ENCODE results near the gene CDK18.
A peak's percentile ranks its signal among the peaks of the same experiment; 100 is the strongest.

The CDK18 gene

GRCh38 chr1:205581321-205581980, 77.0 kb downstream of the CDK18 start:
- ChIA-PET CTCF (interaction anchor here (1.4 to 2.7 kb wide), 2 partner anchors 10 to 77 kb away, joined by 4 to 12 read pairs; no protein-coding TSS in a partner anchor), POLR2A (no interaction called here)
- H3K4me3 ChIP-seq (ENCODE audit: low read depth, low read length) = no peak overlapping the region
- no peak overlapping the region for H3K27ac ChIP-seq (ENCODE audit: extremely low read depth, low read depth, low read length)
- TF ChIP-seq ZNF777 (tag by site-specific recombination; IDR thresholded peaks at IDR 0.05; ENCODE audit: borderline replicate concordance) = no peak
- TF ChIP-seq ZIC2 (tag by site-specific recombination; IDR thresholded peaks at IDR 0.05) = 0 out of 2 replicates have a peak, but pooled peaks have one; percentile 19
- no peaks in the 10 kb centered on the region for H3K9me3 ChIP-seq (ENCODE audit: control insufficient read depth, insufficient read depth, low read depth, low read length)
- no peaks in the 10 kb centered on the region for H3K4me1 ChIP-seq (ENCODE audit: control insufficient read depth, insufficient read depth, low read length)
- H3K36me3 ChIP-seq (ENCODE audit: control insufficient read depth in 2 of 2, insufficient read depth in 1 of 2, low read length in 2 of 2) = no peaks in the 10 kb centered on the region

- TF ChIP-seq ZNF544 (tag by site-specific recombination; IDR thresholded peaks at IDR 0.05) (no peak), ZNF549 (tag by site-specific recombination; IDR thresholded peaks at IDR 0.05) (no peak), ZNF350 (tag by site-specific recombination; IDR thresholded peaks at IDR 0.05) (no peak), ZBTB49 (tag by site-specific recombination; IDR thresholded peaks at IDR 0.05; ENCODE audit: low read depth) (no peak), SCRT1 (tag by site-specific recombination; IDR thresholded peaks at IDR 0.05; ENCODE audit: borderline replicate concordance) (no peak), ZNF514 (tag by site-specific recombination; IDR thresholded peaks at IDR 0.05) (no peak), GLIS2 (tag by site-specific recombination; IDR thresholded peaks at IDR 0.05) (no peak), WT1 (tag by site-specific recombination; IDR thresholded peaks at IDR 0.05) (no peak), ZNF16 (tag by site-specific recombination; IDR thresholded peaks at IDR 0.05; ENCODE audit: low read depth) (no peak), ZSCAN30 (tag by site-specific recombination; IDR thresholded peaks at IDR 0.05) (no peak), ZBTB8A (tag by site-specific recombination; IDR thresholded peaks at IDR 0.05) (no peak), SP3 (tag by site-specific recombination; IDR thresholded peaks at IDR 0.05) (no peak), ZNF362 (tag by site-specific recombination; IDR thresholded peaks at IDR 0.05) (no peak), ZNF202 (tag by site-specific recombination; IDR thresholded peaks at IDR 0.05; ENCODE audit: borderline replicate concordance) (no peak), ZNF416 (tag by site-specific recombination; IDR thresholded peaks at IDR 0.05) (no peak), ZNF211 (tag by site-specific recombination; IDR thresholded peaks at IDR 0.05; ENCODE audit: low read depth) (no peak), PRDM4 (tag by site-specific recombination; IDR thresholded peaks at IDR 0.05) (no peak), GLI2 (tag by site-specific recombination; IDR thresholded peaks at IDR 0.05; ENCODE audit: borderline replicate concordance, low read depth) (no peak), ZNF266 (tag by site-specific recombination; IDR thresholded peaks at IDR 0.05; ENCODE audit: low read depth) (no peak), MYNN (tag by site-specific recombination; IDR thresholded peaks at IDR 0.05; ENCODE audit: borderline replicate concordance) (no peak)
- no peak overlapping the region for H3K4me3 ChIP-seq (ENCODE audit: low read depth, low read length)
- H3K9me3 ChIP-seq (ENCODE audit: control insufficient read depth, insufficient read depth, low read depth, low read length) = no peaks in the 10 kb centered on the region
- H3K36me3 ChIP-seq (ENCODE audit: control insufficient read depth in 2 of 2, insufficient read depth in 1 of 2, low read length in 2 of 2) = no peaks in the 10 kb centered on the region
- POLR2A ChIA-PET = no interaction called here
- H3K4me1 ChIP-seq (ENCODE audit: control insufficient read depth, insufficient read depth, low read length) = no peaks in the 10 kb centered on the region
- no peak overlapping the region for H3K27ac ChIP-seq (ENCODE audit: extremely low read depth, low read depth, low read length)
- CTCF ChIA-PET = interaction anchor here (1.2 to 2.7 kb wide), 3 partner anchors 10 to 76 kb away, joined by 4 to 12 read pairs (median 4); no protein-coding TSS in a partner anchor
These were observed 77.6 kb downstream of the CDK18 start for GRCh38 chr1:205582046-205582445.

Measured in HEK293 (cell line).